Breast epithelium (tissue), 4 donors: ENCODE measurements around the gene CXCL12. TPM values are rescaled to one million over a fixed set of nuclear protein-coding genes. Genes with fewer than 3 reads are reported as not detected.

Source experiments
- DNase-seq, 2 donors: peaks; one replicate each; pipeline ENCODE4 v3.0.0-alpha.2; 2019; ENCODE audit warnings: low spot score in 2 of 2
- H3K27ac ChIP-seq, 2 donors: fragments of 200-600 bp; sonication (generic) in 1 of 2; one replicate each; pipeline ENCODE4 v1.5.1; 2016 to 2019; ENCODE audit warnings: mild to moderate bottlenecking in 1 of 2
- H3K27me3 ChIP-seq, 2 donors: fragments of 200-600 bp; sonication (generic) in 1 of 2; one replicate each; pipeline versions ENCODE4 v1.5.1 to v1.6.0; 2017 to 2019; ENCODE audit warnings: control low read depth in 1 of 2, mild to moderate bottlenecking in 1 of 2
- H3K36me3 ChIP-seq: fragments of 200-600 bp; one replicate; pipeline ENCODE4 v1.5.1; 2019
- H3K4me1 ChIP-seq, 2 donors: fragments of 200-600 bp; sonication (generic); one replicate each; pipeline ENCODE4 v1.5.1; 2016 to 2019; ENCODE audit warnings: control low read depth in 1 of 2
- H3K4me3 ChIP-seq, 3 donors: fragments of 200-600 bp; sonication (generic); 1 replicate in 2 of 3; 2 replicates in 1 of 3; pipeline ENCODE4 v1.5.1; 2016 to 2019; ENCODE audit warnings: mild to moderate bottlenecking in 3 of 3, moderate library complexity in 2 of 3
- H3K9me3 ChIP-seq, 2 donors: fragments of 200-600 bp; sonication (generic) in 1 of 2; one replicate each; pipeline ENCODE4 v1.5.1; 2016 to 2019; ENCODE audit warnings: control low read depth in 1 of 2
- CTCF ChIP-seq, 3 donors: fragments of 450-650 bp; IDR thresholded peaks; one replicate each; pipeline ENCODE4 v1.5.1; 2016 to 2017; ENCODE audit warnings: antibody characterized with exemption in 3 of 3, mild to moderate bottlenecking in 3 of 3, moderate library complexity in 3 of 3
- POLR2A ChIP-seq: fragments of 450-650 bp; IDR thresholded peaks from one replicate; pipeline ENCODE4 v1.6.1; 2016; ENCODE audit warnings: antibody characterized with exemption, mild to moderate bottlenecking, moderate library complexity
- POLR2AphosphoS5 ChIP-seq, 3 donors: sonication (generic); formaldehyde crosslinking; IDR thresholded peaks; one replicate each; pipeline ENCODE4 v1.6.1; 2017; ENCODE audit warnings: antibody characterized with exemption in 3 of 3
- intact Hi-C: fragments of 100-400 bp; cut with DNase I; formaldehyde crosslinking; loops from one replicate; pipeline ENCODE4 v1.15.1; 2023; ENCODE audit warnings: low total_unique reads
- total RNA-seq, 3 donors: library from RNA; depleted of rRNA; stranded (reverse); fragments of >200 nt; gene quantifications; one replicate each; pipeline ENCODE4 v1.1.0, GENCODE V29; 2016

The CXCL12 gene
- total RNA-seq, 3 donors from 2014 or later, result 66.4 to 164 (median 103) TPM

- Histone ChIP-seq H3K9me3 (no peaks in the 10 kb centered on the region), H3K4me3 (no peak overlapping the region), H3K27ac (no peak overlapping the region), H3K36me3 (no peaks in the 10 kb centered on the region), H3K27me3 (no peaks in the 10 kb centered on the region), H3K4me1 (no peaks in the 10 kb centered on the region)
- no peak for DNase-seq
- TF ChIP-seq CTCF (IDR thresholded peaks at IDR 0.05) (no peak), POLR2A (no peak), POLR2AphosphoS5 (IDR thresholded peaks at IDR 0.05) (no peak)
- intact Hi-C loops, result no loop called here
Measured at GRCh38 chr10:44425466-44425865, 40.6 kb upstream of the CXCL12 start.

- TF ChIP-seq POLR2A, result no peak
- no peak for TF ChIP-seq CTCF (IDR thresholded peaks at IDR 0.05)
- TF ChIP-seq POLR2AphosphoS5 (IDR thresholded peaks at IDR 0.05), result no peak
- H3K27me3 ChIP-seq, result no peaks in the 10 kb centered on the region
- H3K4me3 ChIP-seq, result no peak overlapping the region
- no peaks in the 10 kb centered on the region for H3K36me3 ChIP-seq
- intact Hi-C loops, result no loop called here
- no peak overlapping the region for H3K27ac ChIP-seq
- no peak for DNase-seq
- H3K9me3 ChIP-seq, result no peaks in the 10 kb centered on the region
- H3K4me1 ChIP-seq, result no peaks in the 10 kb centered on the region
Measured at GRCh38 chr10:44424957-44425356, 40.1 kb upstream of the CXCL12 start.

- intact Hi-C loops, result no loop called here
- no peak overlapping the region for H3K27ac ChIP-seq
Measured at GRCh38 chr10:44424298-44424697, 39.4 kb upstream of the CXCL12 start.

GRCh38 chr10:44422570-44423101, 37.7 kb upstream of the CXCL12 start:
- Histone ChIP-seq H3K4me1 (no peaks in the 10 kb centered on the region), H3K27ac (no peak overlapping the region), H3K9me3 (no peaks in the 10 kb centered on the region), H3K4me3 (no peak overlapping the region), H3K27me3 (no peaks in the 10 kb centered on the region), H3K36me3 (no peaks in the 10 kb centered on the region)
- intact Hi-C loops, result no loop called here
- no peak for DNase-seq
- TF ChIP-seq POLR2AphosphoS5 (IDR thresholded peaks at IDR 0.05) (no peak), POLR2A (no peak), CTCF (IDR thresholded peaks at IDR 0.05) (no peak)

More at GRCh38 chr10:44424298-44424697, 39.4 kb upstream of the CXCL12 start:
- DNase-seq, result no peak
- TF ChIP-seq POLR2A, result no peak
- no peak for TF ChIP-seq POLR2AphosphoS5 (IDR thresholded peaks at IDR 0.05)
- TF ChIP-seq CTCF (IDR thresholded peaks at IDR 0.05), result no peak
- Histone ChIP-seq H3K4me1 (no peaks in the 10 kb centered on the region), H3K4me3 (no peak overlapping the region), H3K9me3 (no peaks in the 10 kb centered on the region), H3K27me3 (no peaks in the 10 kb centered on the region), H3K36me3 (no peaks in the 10 kb centered on the region)

GRCh38 chr10:44422153-44422552, 37.3 kb upstream of the CXCL12 start:
- no peak overlapping the region for H3K27ac ChIP-seq
- no peaks in the 10 kb centered on the region for H3K9me3 ChIP-seq
- intact Hi-C loops, result no loop called here
- H3K36me3 ChIP-seq, result no peaks in the 10 kb centered on the region
- H3K4me3 ChIP-seq, result no peak overlapping the region
- H3K27me3 ChIP-seq, result no peaks in the 10 kb centered on the region
- DNase-seq, result no peak
- TF ChIP-seq CTCF (IDR thresholded peaks at IDR 0.05) (no peak), POLR2AphosphoS5 (IDR thresholded peaks at IDR 0.05) (no peak), POLR2A (no peak)
- H3K4me1 ChIP-seq, result no peaks in the 10 kb centered on the region
